HFF-Myc (cell line): ENCODE results near the gene MIX23.

ENCODE experiments used
- DNase-seq: peaks from one replicate; pipeline ENCODE4 v3.0.0-alpha.2; 2011; ENCODE audit warnings: low read depth; ENCODE audit errors: extremely low read depth
- H3K4me3 ChIP-seq: replicated peaks from 2 replicates; pipeline ENCODE4 v1.5.1; 2011; ENCODE audit warnings: low read depth, mild to moderate bottlenecking, control low read depth, low read length
- CTCF ChIP-seq: IDR thresholded peaks from 2 replicates; pipeline ENCODE4 v1.5.1; 2012; ENCODE audit warnings: mild to moderate bottlenecking, low read depth, low read length, control low read depth; ENCODE audit errors: missing control alignments

Gene MIX23

DNA sequence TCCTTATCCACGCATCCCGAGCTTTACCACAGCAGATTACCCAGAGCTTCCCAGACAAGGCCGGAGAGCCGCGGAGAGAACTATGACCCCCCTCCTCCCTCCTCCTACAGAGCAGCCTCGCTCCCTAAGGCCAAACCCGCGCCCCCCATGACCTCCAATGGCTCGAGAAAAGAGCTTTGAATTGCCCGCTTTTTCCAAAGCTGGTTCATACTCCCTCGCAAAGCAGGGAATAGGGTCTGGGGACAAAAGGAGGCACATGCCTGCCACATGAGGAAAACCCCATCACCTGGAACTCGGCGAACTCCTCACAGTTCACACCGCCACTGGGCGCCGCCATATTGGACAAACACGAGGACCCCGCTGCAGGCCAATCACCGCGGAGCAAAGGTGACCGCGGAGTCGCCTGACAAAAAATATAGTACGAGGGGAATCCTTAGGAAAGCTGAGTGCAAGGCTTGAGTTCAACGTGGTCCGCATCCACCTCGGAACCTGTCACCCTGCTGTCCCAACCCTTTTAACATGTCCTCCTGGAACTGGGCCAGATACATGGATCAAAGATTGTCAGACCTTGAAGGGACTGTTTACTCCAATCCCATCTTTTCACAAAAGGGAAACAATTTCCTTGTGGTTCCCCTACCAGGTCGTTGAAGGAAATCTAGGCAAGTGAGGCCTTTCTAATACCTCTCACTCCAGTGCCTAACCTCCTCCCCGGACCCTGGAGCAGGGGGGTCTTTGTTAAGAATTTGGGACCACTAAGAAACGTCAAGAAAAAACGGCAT is at the start of gene MIX23:
Gene MIX23 (minus strand): TSS at position 344 of the 779 bp plus-strand sequence. CDS start 7 bp downstream, at position 337.
- DNase-seq, result peak; percentile 64
- no peak for TF ChIP-seq CTCF

GRCh38 chr3:122430371-122430770 is 47.3 kb upstream of the MIX23 start:
- no peak overlapping the region for H3K4me3 ChIP-seq
- no peak for DNase-seq
- TF ChIP-seq CTCF, result no peak

More for the DNA sequence above, at the start of gene MIX23:
- peak within 1 kb of the TSS; percentile 93 for H3K4me3 ChIP-seq

DNA sequence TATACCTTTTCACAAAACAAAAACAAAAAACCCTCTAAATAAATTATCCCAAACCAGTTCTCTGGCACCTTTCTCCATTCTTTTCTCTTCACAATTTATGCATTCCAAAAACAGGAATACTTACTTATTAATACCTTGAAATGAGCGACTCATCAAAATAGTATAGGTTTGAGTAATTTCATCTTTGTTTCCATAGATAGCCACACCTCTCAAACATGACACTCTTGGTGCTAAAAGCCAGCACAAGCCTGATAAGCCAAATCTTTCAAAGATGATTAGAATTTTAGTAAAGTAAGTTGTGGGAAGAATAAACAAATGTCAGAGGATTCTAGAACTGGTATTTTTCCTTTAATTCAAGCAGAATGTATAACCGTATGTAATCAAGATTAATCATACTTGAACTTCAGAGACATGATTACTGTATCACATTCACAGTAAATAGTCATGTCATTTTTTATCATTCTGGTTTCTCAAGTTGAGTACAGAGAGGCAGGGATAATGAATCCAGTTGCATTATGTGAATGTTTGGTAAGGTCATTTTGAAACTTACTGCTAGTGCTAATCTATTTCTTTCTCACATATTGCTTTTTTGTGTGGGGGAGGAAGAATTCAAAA is 44.9 kb upstream of the MIX23 start:
- TF ChIP-seq CTCF, result no peak
- no peak overlapping the region for H3K4me3 ChIP-seq
- DNase-seq, result no peak

- DNase-seq, result no peak
- TF ChIP-seq CTCF, result no peak
Observed at GRCh38 chr3:122421836-122422235, 38.8 kb upstream of the MIX23 start.

GRCh38 chr3:122421101-122421500 is 38.1 kb upstream of the MIX23 start:
- no peak for DNase-seq
- TF ChIP-seq CTCF, result no peak

More at GRCh38 chr3:122421836-122422235, 38.8 kb upstream of the MIX23 start:
- no peak overlapping the region for H3K4me3 ChIP-seq

GRCh38 chr3:122416966-122417365 is 33.9 kb upstream of the MIX23 start:
- DNase-seq, result no peak
- H3K4me3 ChIP-seq, result peak overlapping the region; percentile 90
- TF ChIP-seq CTCF, result no peak

More at GRCh38 chr3:122421101-122421500, 38.1 kb upstream of the MIX23 start:
- H3K4me3 ChIP-seq, result no peak overlapping the region
